Measurements from ENCODE around the gene FAM149B1. TPM values are rescaled to one million over a fixed set of nuclear protein-coding genes. Genes with fewer than 3 reads are reported as not detected.

FAM149B1 gene
- total RNA-seq, 4 donors from 2014 or later = 7.4 to 21.6 (median 13.2) TPM

- DNase-seq = no peak
- H3K9me3 ChIP-seq = no peaks in the 10 kb centered on the region
- no peaks in the 10 kb centered on the region for H3K4me1 ChIP-seq
- H3K27ac ChIP-seq = no peak overlapping the region
- no peak for TF ChIP-seq CTCF (IDR thresholded peaks at IDR 0.05)
- no peak for TF ChIP-seq POLR2A (IDR thresholded peaks at IDR 0.05)
- H3K27me3 ChIP-seq = no peaks in the 10 kb centered on the region
- H3K36me3 ChIP-seq = peaks cover 0 to 11% (median 0%) of the 10 kb centered on the region in 3 donors
- H3K4me3 ChIP-seq = no peak overlapping the region
Observed at GRCh38 chr10:73205081-73205480, 37.2 kb downstream of the FAM149B1 start.

GRCh38 chr10:73205890-73206289 is 38.0 kb downstream of the FAM149B1 start:
- DNase-seq = no peak
- no peaks in the 10 kb centered on the region for H3K4me1 ChIP-seq
- peaks cover 0 to 10% (median 0%) of the 10 kb centered on the region in 3 donors for H3K36me3 ChIP-seq
- TF ChIP-seq POLR2A (IDR thresholded peaks at IDR 0.05) = no peak
- no peak for TF ChIP-seq CTCF (IDR thresholded peaks at IDR 0.05)
- H3K27ac ChIP-seq = no peak overlapping the region
- H3K4me3 ChIP-seq = no peak overlapping the region
- no peaks in the 10 kb centered on the region for H3K27me3 ChIP-seq
- H3K9me3 ChIP-seq = no peaks in the 10 kb centered on the region

- Histone ChIP-seq H3K4me3 (no peak overlapping the region), H3K27ac (no peak overlapping the region), H3K9me3 (no peaks in the 10 kb centered on the region), H3K36me3 (peaks cover 0 to 10% (median 0%) of the 10 kb centered on the region in 3 donors), H3K4me1 (no peaks in the 10 kb centered on the region), H3K27me3 (no peaks in the 10 kb centered on the region)
- DNase-seq = no peak
- TF ChIP-seq CTCF (IDR thresholded peaks at IDR 0.05) (no peak), POLR2A (IDR thresholded peaks at IDR 0.05) (no peak)
Observed at GRCh38 chr10:73206385-73206784, 38.5 kb downstream of the FAM149B1 start.

GRCh38 chr10:73207883-73208282 is 40.0 kb downstream of the FAM149B1 start:
- DNase-seq = no peak
- H3K4me3 ChIP-seq = no peak overlapping the region
- peaks cover 0 to 10% (median 0%) of the 10 kb centered on the region in 3 donors for H3K36me3 ChIP-seq
- no peak overlapping the region for H3K27ac ChIP-seq
- H3K27me3 ChIP-seq = no peaks in the 10 kb centered on the region
- H3K9me3 ChIP-seq = no peaks in the 10 kb centered on the region
- TF ChIP-seq POLR2A (IDR thresholded peaks at IDR 0.05) (no peak), CTCF (IDR thresholded peaks at IDR 0.05) (no peak)
- H3K4me1 ChIP-seq = no peaks in the 10 kb centered on the region

GRCh38 chr10:73209705-73210104 is 41.8 kb downstream of the FAM149B1 start:
- DNase-seq = no peak
- Histone ChIP-seq H3K27me3 (no peaks in the 10 kb centered on the region), H3K4me1 (no peaks in the 10 kb centered on the region), H3K27ac (no peak overlapping the region), H3K4me3 (no peak overlapping the region), H3K9me3 (no peaks in the 10 kb centered on the region), H3K36me3 (peaks cover 0 to 10% (median 0%) of the 10 kb centered on the region in 3 donors)
- TF ChIP-seq POLR2A (IDR thresholded peaks at IDR 0.05) (no peak), CTCF (IDR thresholded peaks at IDR 0.05) (no peak)

All from Peyer's patch (tissue), 4 donors.